SK-N-SH (cell line): Measurements from ENCODE around the gene UBALD1. TPM values are rescaled to one million over a fixed set of nuclear protein-coding genes. Genes with fewer than 3 reads are reported as not detected.

Experiments used
- CTCF ChIA-PET: fragments of 300-600, 350-600 bp; formaldehyde crosslinking; extraction: SDS; loops from one replicate; lab custom pipeline; 2021; lab: Yijun Ruan, JAX
- POLR2A ChIA-PET: fragments of 350-600 bp; sonication (Branson Sonifier 250); formaldehyde crosslinking; extraction: SDS; loops from one replicate; lab custom pipeline; 2020; ENCODE audit warnings: antibody characterized with exemption, inconsistent platforms; lab: Yijun Ruan, JAX
- DNase-seq: peaks from one replicate; pipeline ENCODE4 v3.0.0; 2012
- H2AFZ ChIP-seq: fragments of 200-600 bp; sonication (generic); 2 replicates; pipeline ENCODE4 v1.8.1; 2016; ENCODE audit warnings: antibody characterized with exemption, mild to moderate bottlenecking, low read depth
- H3F3A ChIP-seq: fragments of 200-600 bp; sonication (generic); replicated peaks from 2 replicates; pipeline ENCODE3; 2016; ENCODE audit warnings: antibody characterized with exemption, mild to moderate bottlenecking; ENCODE audit not compliant: insufficient read depth
- H3K27ac ChIP-seq, 2 experiments: fragments of 200-500 bp in 1 of 2; fragments of 200-600 bp in 1 of 2; sonication (Bioruptor generic) in 1 of 2; sonication (generic), shearing (Covaris generic) in 1 of 2; 2 replicates each; pipeline versions ENCODE4 v1.5.1 to v1.6.1; 2014 to 2016; ENCODE audit warnings: low read depth in 2 of 2, inconsistent platforms in 1 of 2, low read length in 1 of 2, mild to moderate bottlenecking in 1 of 2, mixed read lengths in 1 of 2
- H3K27me3 ChIP-seq: fragments of 200-600 bp; sonication (generic), shearing (Covaris generic); 2 replicates; pipeline ENCODE4 v1.6.1; 2016; ENCODE audit warnings: mixed run types; ENCODE audit not compliant: insufficient read depth
- H3K36me3 ChIP-seq, 2 experiments: fragments of 200-500 bp in 1 of 2; fragments of 200-600 bp in 1 of 2; sonication (Bioruptor generic) in 1 of 2; sonication (generic) in 1 of 2; replicated peaks in 1 of 2; 2 replicates each; pipeline versions ENCODE3 to v1.5.1; 2014 to 2016; ENCODE audit warnings: low read length in 1 of 2, mild to moderate bottlenecking in 1 of 2; ENCODE audit not compliant: insufficient read depth in 2 of 2, control insufficient read depth in 1 of 2
- H3K4me1 ChIP-seq, 2 experiments: fragments of 200-500 bp in 1 of 2; fragments of 200-600 bp in 1 of 2; sonication (Bioruptor generic) in 1 of 2; sonication (generic), shearing (Covaris generic) in 1 of 2; 2 replicates each; pipeline versions ENCODE4 v1.5.1 to v1.6.1; 2014 to 2016; ENCODE audit warnings: low read depth in 1 of 2, low read length in 1 of 2, mixed run types in 1 of 2; ENCODE audit not compliant: insufficient read depth in 2 of 2, control insufficient read depth in 1 of 2
- H3K4me2 ChIP-seq: fragments of 200-600 bp; sonication (generic), shearing (Covaris generic); 2 replicates; pipeline ENCODE4 v1.6.1; 2017; ENCODE audit warnings: mixed run types
- H3K4me3 ChIP-seq, 2 experiments: fragments of 200-500 bp in 1 of 2; fragments of 200-600 bp in 1 of 2; sonication (Bioruptor generic) in 1 of 2; sonication (generic), shearing (Covaris generic) in 1 of 2; 2 replicates each; pipeline versions ENCODE4 v1.5.1 to v1.8.1; 2014 to 2016; ENCODE audit warnings: low read depth in 2 of 2, inconsistent platforms in 1 of 2, low read length in 1 of 2, mild to moderate bottlenecking in 1 of 2, mixed read lengths in 1 of 2, moderate library complexity in 1 of 2
- H3K79me2 ChIP-seq: fragments of 200-600 bp; sonication (generic); 2 replicates; pipeline ENCODE4 v1.8.1; 2017; ENCODE audit warnings: mild to moderate bottlenecking; ENCODE audit not compliant: insufficient read depth
- H3K9ac ChIP-seq: fragments of 200-600 bp; sonication (generic); 2 replicates; pipeline ENCODE4 v1.6.1; 2017; ENCODE audit warnings: mixed run types
- H3K9me2 ChIP-seq: fragments of 200-600 bp; sonication (generic); 2 replicates; pipeline ENCODE4 v1.6.1; 2017; ENCODE audit warnings: mixed run types
- H3K9me3 ChIP-seq: fragments of 200-600 bp; sonication (generic); 2 replicates; pipeline ENCODE4 v1.6.1; 2017; ENCODE audit warnings: mixed run types, mild to moderate bottlenecking, moderate library complexity
- H4K20me1 ChIP-seq: fragments of 200-600 bp; sonication (generic); 2 replicates; pipeline ENCODE4 v1.6.1; 2017; ENCODE audit warnings: mild to moderate bottlenecking, mixed run types; ENCODE audit not compliant: insufficient read depth
- CTCF ChIP-seq: fragments of 200-600 bp; sonication (generic); IDR thresholded peaks from 2 replicates; pipeline ENCODE4 v1.6.1; 2017; ENCODE audit warnings: antibody characterized with exemption, mild to moderate bottlenecking, moderate library complexity
- ELF1 ChIP-seq: IDR thresholded peaks from 2 replicates; pipeline ENCODE4 v1.4.0; 2012
- EP300 ChIP-seq, 2 experiments: IDR thresholded peaks; 2 replicates each; pipeline versions ENCODE4 v1.4.0 to v1.6.1; 2012; ENCODE audit warnings: borderline replicate concordance in 1 of 2, low read depth in 1 of 2, low read length in 1 of 2
- EZH2phosphoT487 ChIP-seq: fragments of 200-600 bp; sonication (generic); IDR thresholded peaks from 2 replicates; pipeline ENCODE4 v1.6.1; 2017; ENCODE audit warnings: low read depth, mixed run types, mild to moderate bottlenecking, antibody characterized with exemption, moderate library complexity, borderline replicate concordance
- FOSL2 ChIP-seq: IDR thresholded peaks from 2 replicates; pipeline ENCODE4 v1.4.0; 2012; ENCODE audit warnings: low read depth, mild to moderate bottlenecking, moderate library complexity, borderline replicate concordance
- FOXJ3 ChIP-seq: sonication (generic); formaldehyde crosslinking; IDR thresholded peaks from 2 replicates; pipeline ENCODE4 v1.5.1; 2020; ENCODE audit warnings: mild to moderate bottlenecking, missing genetic modification reagents
- FOXM1 ChIP-seq: IDR thresholded peaks from 2 replicates; pipeline ENCODE4 v1.4.0; 2012; ENCODE audit warnings: low read depth, mild to moderate bottlenecking
- GABPA ChIP-seq: IDR thresholded peaks from 2 replicates; pipeline ENCODE4 v1.4.0; 2012; ENCODE audit warnings: low read depth, mild to moderate bottlenecking
- MEF2A ChIP-seq: IDR thresholded peaks from 2 replicates; pipeline ENCODE4 v1.4.0; 2012; ENCODE audit warnings: low read depth, borderline replicate concordance
- NFIC ChIP-seq: IDR thresholded peaks from 2 replicates; pipeline ENCODE4 v1.4.0; 2012; ENCODE audit warnings: borderline replicate concordance
- SIN3A ChIP-seq: IDR thresholded peaks from 2 replicates; pipeline ENCODE4 v1.6.1; 2012; ENCODE audit warnings: low read depth, mild to moderate bottlenecking, low read length, moderate library complexity, borderline replicate concordance
- TEAD4 ChIP-seq: IDR thresholded peaks from 2 replicates; pipeline ENCODE4 v1.4.0; 2012; ENCODE audit warnings: mild to moderate bottlenecking, borderline replicate concordance; ENCODE audit not compliant: insufficient read depth
- USF1 ChIP-seq: IDR thresholded peaks from 2 replicates; pipeline ENCODE4 v1.4.0; 2012; ENCODE audit warnings: low read depth, borderline replicate concordance
- YY1 ChIP-seq: IDR thresholded peaks from 2 replicates; pipeline ENCODE4 v1.4.0; 2012; ENCODE audit warnings: low read depth, mild to moderate bottlenecking
- WGBS: methylation state at CpG from one replicate; pipeline ENCODE4 v1.1.6; 2017; ENCODE audit warnings: low lambda C conversion rate; 5-methylcytosine and 5-hydroxymethylcytosine counted together
- polyA plus RNA-seq, 3 experiments: library from polyadenylated mRNA; depleted of rRNA; stranded (reverse); fragments of >200 nt; gene quantifications; 2 replicates each; pipeline ENCODE4 v1.2.3, GENCODE V29; 2012
- TF ChIP-seq, protein P1 (sequence below): fragments of 150-350 bp; IDR thresholded peaks from 2 replicates; pipeline ENCODE4 v1.6.1; 2016; ENCODE audit warnings: mild to moderate bottlenecking, low read depth, low read length
- TF ChIP-seq, protein P2 (sequence below): IDR thresholded peaks from 2 replicates; pipeline ENCODE4 v1.4.0; 2012; ENCODE audit warnings: low read depth

Gene UBALD1
- polyA plus RNA-seq, 1 of the 3 experiments (the other 2 are of a cell fraction): 16.7 TPM

- no peaks in the 10 kb centered on the region for H3K36me3 ChIP-seq
- DNase-seq: peak; percentile 36
- no peak overlapping the region for H3K27ac ChIP-seq
- POLR2A ChIA-PET: no interaction called here
- no peak for TF ChIP-seq NFIC
- TF ChIP-seq YY1: no peak
- TF ChIP-seq CTCF: no peak
- no peak for TF ChIP-seq FOSL2
- no peak for TF ChIP-seq FOXJ3 (CRISPR knock-in tag)
- no peak for TF ChIP-seq SIN3A
- TF ChIP-seq FOXM1: no peak
- TF ChIP-seq TEAD4: no peak
- TF ChIP-seq GABPA: no peak
- TF ChIP-seq EP300 (IDR thresholded peaks at IDR 0.05; ENCODE audit: borderline replicate concordance in 1 of 2, low read depth in 1 of 2, low read length in 1 of 2): no peak
- TF ChIP-seq EZH2phosphoT487: no peak
- no peak for TF ChIP-seq ELF1
- TF ChIP-seq MEF2A: no peak
- TF ChIP-seq, all 33 proteins: peak for 0
- no peak overlapping the region for H3K9ac ChIP-seq
- no peaks in the 10 kb centered on the region for H3F3A ChIP-seq
- no peaks in the 10 kb centered on the region for H4K20me1 ChIP-seq
- H3K4me2 ChIP-seq: no peak overlapping the region
- no peaks in the 10 kb centered on the region for H3K79me2 ChIP-seq
- H3K9me2 ChIP-seq: no peaks in the 10 kb centered on the region
- no peaks in the 10 kb centered on the region for H3K9me3 ChIP-seq
- H3K4me1 ChIP-seq: peaks cover 0 to 2% of the 10 kb centered on the region in 2 experiments; a peak in 1 of 4 replicates
- no peaks in the 10 kb centered on the region for H3K27me3 ChIP-seq
- 33% methylated on average over 1 of the region's 6 CpGs for WGBS
- CTCF ChIA-PET: interaction anchor here (1.4 kb wide), 1 partner anchor 95 kb away, joined by 3 read pairs; no protein-coding TSS in a partner anchor
- H3K4me3 ChIP-seq: no peak overlapping the region
- no peak overlapping the region for H2AFZ ChIP-seq
These were observed 12.9 kb downstream of the UBALD1 start for GRCh38 chr16:4601864-4602186.

- H3K4me3 ChIP-seq: no peak overlapping the region
- no peak for TF ChIP-seq EZH2phosphoT487
- TF ChIP-seq, protein P1, sequence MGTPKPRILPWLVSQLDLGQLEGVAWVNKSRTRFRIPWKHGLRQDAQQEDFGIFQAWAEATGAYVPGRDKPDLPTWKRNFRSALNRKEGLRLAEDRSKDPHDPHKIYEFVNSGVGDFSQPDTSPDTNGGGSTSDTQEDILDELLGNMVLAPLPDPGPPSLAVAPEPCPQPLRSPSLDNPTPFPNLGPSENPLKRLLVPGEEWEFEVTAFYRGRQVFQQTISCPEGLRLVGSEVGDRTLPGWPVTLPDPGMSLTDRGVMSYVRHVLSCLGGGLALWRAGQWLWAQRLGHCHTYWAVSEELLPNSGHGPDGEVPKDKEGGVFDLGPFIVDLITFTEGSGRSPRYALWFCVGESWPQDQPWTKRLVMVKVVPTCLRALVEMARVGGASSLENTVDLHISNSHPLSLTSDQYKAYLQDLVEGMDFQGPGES: no peak
- TF ChIP-seq, protein P2, sequence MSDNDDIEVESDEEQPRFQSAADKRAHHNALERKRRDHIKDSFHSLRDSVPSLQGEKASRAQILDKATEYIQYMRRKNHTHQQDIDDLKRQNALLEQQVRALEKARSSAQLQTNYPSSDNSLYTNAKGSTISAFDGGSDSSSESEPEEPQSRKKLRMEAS: no peak
- no peak for TF ChIP-seq CTCF
- no peak for TF ChIP-seq NFIC
- TF ChIP-seq USF1: no peak
- H3K9me3 ChIP-seq: no peaks in the 10 kb centered on the region
- no peak overlapping the region for H2AFZ ChIP-seq
- DNase-seq: peak; percentile 32
- ChIA-PET CTCF (interaction anchor here (1.0 kb wide), 1 partner anchor 95 kb away, joined by 3 read pairs; no protein-coding TSS in a partner anchor), POLR2A (no interaction called here)
- H3K27me3 ChIP-seq: no peaks in the 10 kb centered on the region
- no peak overlapping the region for H3K27ac ChIP-seq
- H3K36me3 ChIP-seq: no peaks in the 10 kb centered on the region
- H3F3A ChIP-seq: no peaks in the 10 kb centered on the region
- no peak overlapping the region for H3K9ac ChIP-seq
- H4K20me1 ChIP-seq: no peaks in the 10 kb centered on the region
- 82% methylated on average over 18 of the region's 18 CpGs for WGBS
- peaks cover 0 to 2% of the 10 kb centered on the region in 2 experiments; a peak in 1 of 4 replicates for H3K4me1 ChIP-seq
- H3K79me2 ChIP-seq: no peaks in the 10 kb centered on the region
- H3K4me2 ChIP-seq: no peak overlapping the region
- H3K9me2 ChIP-seq: no peaks in the 10 kb centered on the region
These were observed 13.4 kb downstream of the UBALD1 start for GRCh38 chr16:4601036-4601863.
